WTC11 (cell line): ENCODE measurements around the gene ADGRB3. TPM values are rescaled to one million over a fixed set of nuclear protein-coding genes. Genes with fewer than 3 reads are reported as not detected.

Experiments used
- ATAC-seq: fragments of 200-7000 bp; cut with Tn5 transposase; 2 replicates; pipeline ENCODE4 v1.10.0; 2021; ENCODE audit warnings: mild to moderate bottlenecking, moderate library complexity
- CTCF ChIA-PET: fragments of 300-600 bp; sonication (Branson Sonifier 250); formaldehyde crosslinking; loops from one replicate; lab custom pipeline; 2021; ENCODE audit warnings: antibody characterized with exemption; lab: Charles Lee
- POLR2A ChIA-PET: fragments of 350-600 bp; sonication (Branson Sonifier 250); formaldehyde crosslinking; loops from one replicate; lab custom pipeline; 2021; ENCODE audit warnings: antibody characterized with exemption; lab: Charles Lee
- DNase-seq: peaks from one replicate; pipeline ENCODE4 v3.0.0; 2021; ENCODE audit warnings: low spot score
- H3K27ac Mint-ChIP-seq: 2 replicates; pipeline ENCODE4 v1.8.0; 2021; ENCODE audit warnings: mixed read lengths
- H3K27me3 Mint-ChIP-seq: 2 replicates; pipeline ENCODE4 v1.8.0; 2021; ENCODE audit warnings: low read depth, mild to moderate bottlenecking, moderate library complexity, mixed read lengths
- H3K36me3 Mint-ChIP-seq: 2 replicates; pipeline ENCODE4 v1.8.0; 2021; ENCODE audit warnings: mixed read lengths
- H3K4me1 Mint-ChIP-seq: 2 replicates; pipeline ENCODE4 v1.8.0; 2022; ENCODE audit warnings: mixed read lengths
- H3K4me3 Mint-ChIP-seq: 2 replicates; pipeline ENCODE4 v1.8.0; 2021; ENCODE audit warnings: mild to moderate bottlenecking, moderate library complexity, mixed read lengths
- H3K9me3 Mint-ChIP-seq: 2 replicates; pipeline ENCODE4 v1.8.0; 2021; ENCODE audit warnings: mixed read lengths
- CBFB ChIP-seq: sonication (generic); formaldehyde crosslinking; IDR thresholded peaks from 2 replicates; pipeline ENCODE4 v1.8.1; 2022; ENCODE audit warnings: mild to moderate bottlenecking, low read depth, missing genetic modification reagents
- CREM ChIP-seq: sonication (generic); formaldehyde crosslinking; IDR thresholded peaks from 2 replicates; pipeline ENCODE4 v1.8.1; 2022; ENCODE audit warnings: mild to moderate bottlenecking, missing genetic modification reagents, moderate library complexity
- E2F5 ChIP-seq: sonication (generic); formaldehyde crosslinking; IDR thresholded peaks from 2 replicates; pipeline ENCODE4 v1.8.1; 2022; ENCODE audit warnings: mild to moderate bottlenecking, moderate library complexity, missing genetic modification reagents
- ESRRA ChIP-seq: sonication (generic); formaldehyde crosslinking; IDR thresholded peaks from 2 replicates; pipeline ENCODE4 v1.8.1; 2022; ENCODE audit warnings: mild to moderate bottlenecking, missing genetic modification reagents, borderline replicate concordance
- FOXJ3 ChIP-seq: sonication (generic); formaldehyde crosslinking; IDR thresholded peaks from 2 replicates; pipeline ENCODE4 v1.9.0; 2021; ENCODE audit warnings: missing genetic modification reagents, mild to moderate bottlenecking, borderline replicate concordance
- GRHL2 ChIP-seq: fragments of 250-450 bp; sonication (Bioruptor Pico); IDR thresholded peaks from 2 replicates; pipeline ENCODE4 v1.8.0; 2022; ENCODE audit warnings: mild to moderate bottlenecking, moderate library complexity; ENCODE audit not compliant: insufficient replicate concordance, severe bottlenecking
- GTF2I ChIP-seq: fragments of 250-450 bp; sonication (Bioruptor Pico); conservative IDR thresholded peaks from 2 replicates; pipeline ENCODE4 v1.4.0; 2021; ENCODE audit warnings: mild to moderate bottlenecking
- NFYB ChIP-seq: sonication (generic); formaldehyde crosslinking; conservative IDR thresholded peaks from 2 replicates; pipeline ENCODE4 v1.8.0; 2022; ENCODE audit warnings: low read depth, missing genetic modification reagents
- OVOL2 ChIP-seq: fragments of 250-450 bp; sonication (Bioruptor Pico); IDR thresholded peaks from 2 replicates; pipeline ENCODE4 v1.9.0; 2021; ENCODE audit warnings: mild to moderate bottlenecking, borderline replicate concordance
- PREB ChIP-seq: sonication (generic); formaldehyde crosslinking; IDR thresholded peaks from 2 replicates; pipeline ENCODE4 v1.8.1; 2022; ENCODE audit warnings: mild to moderate bottlenecking, missing genetic modification reagents, moderate library complexity, borderline replicate concordance
- RORB ChIP-seq: fragments of 250-450 bp; sonication (Bioruptor Pico); IDR thresholded peaks from 2 replicates; pipeline ENCODE4 v1.9.0; 2021; ENCODE audit warnings: mild to moderate bottlenecking
- SMAD4 ChIP-seq: sonication (generic); formaldehyde crosslinking; IDR thresholded peaks from 2 replicates; pipeline ENCODE4 v1.8.0; 2022; ENCODE audit warnings: mild to moderate bottlenecking, missing genetic modification reagents
- STAT6 ChIP-seq: sonication (generic); formaldehyde crosslinking; conservative IDR thresholded peaks from 2 replicates; pipeline ENCODE4 v1.8.1; 2023; ENCODE audit warnings: mild to moderate bottlenecking, low read depth, missing genetic modification reagents, moderate library complexity
- ZBTB43 ChIP-seq: sonication (generic); formaldehyde crosslinking; IDR thresholded peaks from 2 replicates; pipeline ENCODE4 v1.8.1; 2023; ENCODE audit warnings: mild to moderate bottlenecking, missing genetic modification reagents
- ZNF317 ChIP-seq: sonication (generic); formaldehyde crosslinking; IDR thresholded peaks from 2 replicates; pipeline ENCODE4 v1.8.1; 2023; ENCODE audit warnings: low read depth, mild to moderate bottlenecking, moderate library complexity, missing genetic modification reagents, borderline replicate concordance
- ZNF416 ChIP-seq: fragments of 250-450 bp; sonication (Bioruptor Pico); IDR thresholded peaks from 2 replicates; pipeline ENCODE4 v1.9.0; 2021; ENCODE audit warnings: mild to moderate bottlenecking, inconsistent platforms
- ZNF512 ChIP-seq: sonication (generic); formaldehyde crosslinking; IDR thresholded peaks from 2 replicates; pipeline ENCODE4 v1.8.1; 2022; ENCODE audit warnings: missing genetic modification reagents, borderline replicate concordance
- total RNA-seq: library from RNA; stranded (reverse); gene quantifications from 3 replicates; pipeline ENCODE4 v1.2.3, GENCODE V29; 2021
- TF ChIP-seq, protein P1 (sequence below): sonication (generic); formaldehyde crosslinking; IDR thresholded peaks from 2 replicates; pipeline ENCODE4 v1.8.0; 2022; ENCODE audit warnings: mild to moderate bottlenecking, missing genetic modification reagents
- TF ChIP-seq, protein P2 (sequence below): sonication (generic); formaldehyde crosslinking; IDR thresholded peaks from 2 replicates; pipeline ENCODE4 v1.8.1; 2022; ENCODE audit warnings: low read depth, mild to moderate bottlenecking, moderate library complexity, missing genetic modification reagents, borderline replicate concordance
- TF ChIP-seq, protein P3 (sequence below): fragments of 250-450 bp; sonication (Bioruptor Pico); conservative IDR thresholded peaks from 2 replicates; pipeline ENCODE4 v1.9.0; 2021; ENCODE audit warnings: mild to moderate bottlenecking
- TF ChIP-seq, protein P4 (sequence below): sonication (generic); formaldehyde crosslinking; IDR thresholded peaks from 2 replicates; pipeline ENCODE4 v1.8.0; 2022; ENCODE audit warnings: mild to moderate bottlenecking, missing genetic modification reagents

The ADGRB3 gene
- total RNA-seq, 1 experiment from 2014 or later: 1.9 TPM

- Mint-ChIP-seq H3K4me1 (peaks cover 14% of the 10 kb centered on the region), H3K4me3 (no peak overlapping the region), H3K27me3 (no peaks in the 10 kb centered on the region), H3K9me3 (peaks cover 3% of the 10 kb centered on the region), H3K27ac (no peak overlapping the region), H3K36me3 (no peaks in the 10 kb centered on the region)
- ChIA-PET POLR2A (no interaction called here), CTCF (no interaction called here)
- ATAC-seq: no peak
- no peak for DNase-seq
- TF ChIP-seq NFYB (CRISPR knock-in tag): no peak
- TF ChIP-seq ZNF317: no peak
- no peak for TF ChIP-seq OVOL2 (CRISPR knock-in tag)
- no peak for TF ChIP-seq STAT6 (CRISPR knock-in tag)
- no peak for TF ChIP-seq SMAD4 (CRISPR knock-in tag)
- TF ChIP-seq, protein P1, sequence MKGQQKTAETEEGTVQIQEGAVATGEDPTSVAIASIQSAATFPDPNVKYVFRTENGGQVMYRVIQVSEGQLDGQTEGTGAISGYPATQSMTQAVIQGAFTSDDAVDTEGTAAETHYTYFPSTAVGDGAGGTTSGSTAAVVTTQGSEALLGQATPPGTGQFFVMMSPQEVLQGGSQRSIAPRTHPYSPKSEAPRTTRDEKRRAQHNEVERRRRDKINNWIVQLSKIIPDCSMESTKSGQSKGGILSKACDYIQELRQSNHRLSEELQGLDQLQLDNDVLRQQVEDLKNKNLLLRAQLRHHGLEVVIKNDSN (CRISPR knock-in tag): no peak
- no peak for TF ChIP-seq GRHL2 (CRISPR knock-in tag)
- no peak for TF ChIP-seq E2F5 (CRISPR knock-in tag)
- no peak for TF ChIP-seq RORB (CRISPR knock-in tag)
- no peak for TF ChIP-seq ZNF416 (CRISPR knock-in tag)
- no peak for TF ChIP-seq PREB (CRISPR knock-in tag)
- TF ChIP-seq ESRRA: no peak
Observed at GRCh38 chr6:68718385-68719073, 83.4 kb downstream of the ADGRB3 start.

DNA sequence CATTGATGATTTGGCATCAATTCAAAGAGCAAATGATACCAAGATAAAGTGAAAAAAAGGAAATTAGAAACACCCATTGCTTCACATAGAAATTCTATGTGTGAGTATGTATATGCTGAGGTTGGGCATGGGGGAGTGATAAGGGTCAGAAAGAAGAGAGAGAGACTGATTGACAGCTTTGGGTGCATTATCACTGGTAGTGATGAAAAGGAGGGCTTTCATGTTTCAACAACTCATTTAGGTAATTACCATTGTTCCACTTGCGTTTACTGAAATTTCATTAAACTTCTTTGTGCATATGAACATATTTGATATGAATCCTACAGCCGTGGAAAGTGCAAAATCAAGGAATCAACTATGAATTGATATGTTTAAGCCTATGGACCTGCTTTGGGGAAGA is 84.7 kb downstream of the ADGRB3 start:
- CTCF ChIA-PET: no interaction called here
- TF ChIP-seq, protein P2, sequence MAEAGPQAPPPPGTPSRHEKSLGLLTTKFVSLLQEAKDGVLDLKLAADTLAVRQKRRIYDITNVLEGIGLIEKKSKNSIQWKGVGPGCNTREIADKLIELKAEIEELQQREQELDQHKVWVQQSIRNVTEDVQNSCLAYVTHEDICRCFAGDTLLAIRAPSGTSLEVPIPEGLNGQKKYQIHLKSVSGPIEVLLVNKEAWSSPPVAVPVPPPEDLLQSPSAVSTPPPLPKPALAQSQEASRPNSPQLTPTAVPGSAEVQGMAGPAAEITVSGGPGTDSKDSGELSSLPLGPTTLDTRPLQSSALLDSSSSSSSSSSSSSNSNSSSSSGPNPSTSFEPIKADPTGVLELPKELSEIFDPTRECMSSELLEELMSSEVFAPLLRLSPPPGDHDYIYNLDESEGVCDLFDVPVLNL: no peak
- TF ChIP-seq CBFB (CRISPR knock-in tag) (no peak), FOXJ3 (CRISPR knock-in tag) (no peak), CREM (CRISPR knock-in tag) (no peak), ZBTB43 (no peak), GTF2I (CRISPR knock-in tag) (no peak), ZNF512 (no peak)
- TF ChIP-seq, protein P3, sequence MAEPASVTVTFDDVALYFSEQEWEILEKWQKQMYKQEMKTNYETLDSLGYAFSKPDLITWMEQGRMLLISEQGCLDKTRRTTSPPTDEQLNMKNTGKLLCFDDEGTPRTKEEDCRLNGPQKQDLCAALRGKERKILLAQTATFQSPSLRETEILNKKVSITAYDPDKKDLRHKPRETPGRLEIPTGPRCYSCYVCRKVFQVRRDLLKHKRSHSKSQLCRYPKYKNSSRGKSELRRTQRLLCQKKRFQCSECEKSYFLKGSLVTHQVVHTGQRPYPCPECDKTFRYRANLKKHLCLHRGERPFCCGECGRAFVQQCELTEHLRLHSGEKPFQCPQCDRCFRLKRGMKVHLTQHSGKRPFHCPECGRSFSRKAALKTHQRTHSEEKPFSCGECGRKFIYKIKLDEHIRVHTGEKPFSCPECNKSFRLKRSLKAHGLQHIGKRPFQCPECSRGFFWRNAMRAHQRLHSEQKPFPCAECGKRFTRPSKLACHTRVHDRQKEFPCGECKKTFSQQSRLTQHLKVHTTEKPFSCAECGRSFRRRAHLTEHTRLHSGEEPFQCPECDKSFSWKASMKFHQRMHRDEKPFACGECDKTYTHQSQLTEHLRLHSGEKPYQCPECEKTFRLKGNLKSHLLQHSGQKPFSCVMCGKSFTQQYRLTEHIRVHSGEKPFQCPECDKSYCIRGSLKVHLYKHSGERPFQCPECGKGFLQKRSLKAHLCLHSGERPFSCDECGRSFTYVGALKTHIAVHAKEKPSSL (CRISPR knock-in tag): no peak
- TF ChIP-seq, protein P4, sequence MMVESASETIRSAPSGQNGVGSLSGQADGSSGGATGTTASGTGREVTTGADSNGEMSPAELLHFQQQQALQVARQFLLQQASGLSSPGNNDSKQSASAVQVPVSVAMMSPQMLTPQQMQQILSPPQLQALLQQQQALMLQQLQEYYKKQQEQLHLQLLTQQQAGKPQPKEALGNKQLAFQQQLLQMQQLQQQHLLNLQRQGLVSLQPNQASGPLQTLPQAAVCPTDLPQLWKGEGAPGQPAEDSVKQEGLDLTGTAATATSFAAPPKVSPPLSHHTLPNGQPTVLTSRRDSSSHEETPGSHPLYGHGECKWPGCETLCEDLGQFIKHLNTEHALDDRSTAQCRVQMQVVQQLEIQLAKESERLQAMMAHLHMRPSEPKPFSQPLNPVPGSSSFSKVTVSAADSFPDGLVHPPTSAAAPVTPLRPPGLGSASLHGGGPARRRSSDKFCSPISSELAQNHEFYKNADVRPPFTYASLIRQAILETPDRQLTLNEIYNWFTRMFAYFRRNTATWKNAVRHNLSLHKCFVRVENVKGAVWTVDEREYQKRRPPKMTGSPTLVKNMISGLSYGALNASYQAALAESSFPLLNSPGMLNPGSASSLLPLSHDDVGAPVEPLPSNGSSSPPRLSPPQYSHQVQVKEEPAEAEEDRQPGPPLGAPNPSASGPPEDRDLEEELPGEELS (CRISPR knock-in tag): no peak

More for the DNA sequence above, 84.7 kb downstream of the ADGRB3 start:
- no peak for ATAC-seq
- peaks cover 14% of the 10 kb centered on the region for H3K4me1 Mint-ChIP-seq
- POLR2A ChIA-PET: no interaction called here
- H3K27ac Mint-ChIP-seq: no peak overlapping the region
- H3K9me3 Mint-ChIP-seq: peaks cover 3% of the 10 kb centered on the region
- no peak for DNase-seq
- no peak overlapping the region for H3K4me3 Mint-ChIP-seq
- no peaks in the 10 kb centered on the region for H3K36me3 Mint-ChIP-seq
- no peaks in the 10 kb centered on the region for H3K27me3 Mint-ChIP-seq
